Measurements from ENCODE around the gene ZRSR2.

The ZRSR2 gene

GRCh38 chrX:15854080-15854655 is 63.9 kb downstream of the ZRSR2 start:
- FAIRE-seq: no peak

GRCh38 chrX:15854712-15855567 is 64.7 kb downstream of the ZRSR2 start, which contains the start of gene AP1S2:
TSS of gene AP1S2 (minus strand) at chrX:15854813. CDS start at chrX:15852524, 2,289 bp downstream.
- FAIRE-seq: no peak

DNA sequence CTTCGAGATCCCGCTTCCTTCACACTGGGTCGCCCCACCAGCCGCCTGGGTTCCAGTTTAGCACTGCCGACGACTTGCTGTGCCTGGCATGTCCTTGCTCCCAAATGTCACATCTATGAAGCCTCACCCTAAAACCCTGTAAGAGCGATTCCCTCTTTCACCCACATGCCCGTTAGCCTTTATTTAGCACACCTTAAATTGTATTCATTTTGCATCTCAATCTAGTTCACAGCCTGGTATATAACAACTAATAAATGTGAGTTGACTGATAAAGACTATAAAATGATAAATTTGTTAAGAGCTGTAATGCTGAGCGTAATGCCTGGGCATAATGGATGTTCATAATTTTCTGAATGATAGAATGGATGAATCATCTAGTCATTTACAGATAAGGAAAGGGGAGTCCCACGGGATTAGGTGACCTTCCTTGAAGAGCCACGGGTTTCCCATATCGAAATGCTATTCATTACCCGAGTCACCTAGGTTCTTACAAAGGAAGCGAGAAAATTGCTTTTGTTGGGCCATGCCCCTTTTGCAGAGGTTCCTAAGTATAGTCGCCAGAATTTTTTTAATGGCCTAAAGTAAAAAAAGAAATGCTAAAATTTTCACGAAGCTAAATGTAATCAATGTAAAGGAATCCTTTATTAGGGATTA is 65.4 kb downstream of the ZRSR2 start:
- no peak for FAIRE-seq

DNA sequence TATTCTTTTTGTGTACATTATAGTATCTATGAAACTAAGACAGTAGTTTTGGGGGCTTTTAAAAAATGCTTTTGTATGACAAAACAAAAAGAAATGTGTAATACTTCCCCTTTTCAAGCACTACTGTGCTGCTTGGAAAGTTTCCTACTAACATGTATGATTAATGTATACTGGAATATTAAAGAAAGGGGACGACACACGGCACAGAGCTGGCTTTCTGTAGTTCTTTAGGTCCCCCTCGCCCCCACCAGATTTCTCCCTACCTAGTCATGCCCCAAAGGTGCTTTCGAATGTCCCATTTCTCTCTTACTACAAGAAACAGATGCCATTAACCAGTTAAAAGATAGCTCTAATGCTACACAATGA is 65.9 kb downstream of the ZRSR2 start:
- FAIRE-seq: no peak

DNA sequence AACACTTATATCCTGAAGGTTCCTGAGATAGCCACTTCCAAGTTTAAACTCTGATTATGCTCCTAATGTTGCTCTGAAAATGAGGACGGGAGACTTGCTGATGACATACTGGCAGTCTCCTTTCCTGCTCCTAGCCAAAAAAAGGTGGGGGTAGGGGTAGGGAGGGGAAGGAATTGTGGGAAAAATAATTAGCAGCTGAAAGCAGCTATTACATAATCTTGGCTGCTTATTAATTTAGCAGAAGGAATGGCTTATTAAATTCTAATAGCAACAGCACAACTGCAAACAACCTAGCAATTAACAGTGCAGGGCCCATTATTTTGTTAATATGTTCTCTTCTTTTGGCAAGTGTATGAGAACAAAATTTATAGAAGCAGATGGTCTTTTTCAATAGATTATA is 66.4 kb downstream of the ZRSR2 start:
- no peak for FAIRE-seq

DNA sequence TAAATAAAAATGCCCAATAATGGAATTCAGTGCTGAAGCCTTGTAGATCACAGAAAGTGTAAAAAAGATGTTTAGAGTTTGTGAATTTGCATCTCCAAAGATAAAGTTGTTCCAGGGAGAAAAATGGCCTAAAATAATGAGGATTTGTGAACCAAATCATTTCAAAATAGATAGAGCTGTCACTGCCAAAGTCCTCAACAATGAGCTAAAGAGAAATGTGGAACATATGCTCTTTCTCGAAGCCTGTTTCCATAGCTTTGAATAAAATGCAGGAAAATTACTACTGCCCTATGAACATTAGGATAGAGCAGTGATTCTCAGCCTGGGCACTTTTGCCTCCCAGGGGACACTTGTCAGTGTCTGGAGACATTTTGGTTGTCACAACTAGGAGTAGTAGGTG is 67.8 kb downstream of the ZRSR2 start:
- no peak for FAIRE-seq

DNA sequence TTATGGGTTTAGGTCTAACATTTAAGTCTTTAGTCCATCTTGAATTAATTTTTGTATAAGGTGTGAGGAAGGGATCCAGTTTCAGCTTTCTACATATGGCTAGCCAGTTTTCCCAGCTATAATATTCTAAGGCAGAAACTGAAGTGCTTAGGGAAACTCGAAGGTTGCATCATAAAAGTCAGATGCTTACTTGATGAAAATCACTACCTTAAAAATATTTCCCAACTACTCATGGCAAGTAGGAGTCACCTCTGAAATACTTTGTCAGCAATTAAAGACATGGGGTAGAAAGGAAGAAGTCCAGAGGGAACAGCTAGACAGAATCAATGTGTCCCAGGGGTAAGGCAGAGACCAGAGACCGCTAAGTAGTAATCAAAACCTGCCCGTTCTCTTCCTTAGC is 70.6 kb downstream of the ZRSR2 start:
- FAIRE-seq: no peak

- no peak for FAIRE-seq
These were observed 73.7 kb downstream of the ZRSR2 start for GRCh38 chrX:15864023-15864422.

- FAIRE-seq: no peak
These were observed 74.3 kb downstream of the ZRSR2 start for GRCh38 chrX:15864629-15865028.

DNA sequence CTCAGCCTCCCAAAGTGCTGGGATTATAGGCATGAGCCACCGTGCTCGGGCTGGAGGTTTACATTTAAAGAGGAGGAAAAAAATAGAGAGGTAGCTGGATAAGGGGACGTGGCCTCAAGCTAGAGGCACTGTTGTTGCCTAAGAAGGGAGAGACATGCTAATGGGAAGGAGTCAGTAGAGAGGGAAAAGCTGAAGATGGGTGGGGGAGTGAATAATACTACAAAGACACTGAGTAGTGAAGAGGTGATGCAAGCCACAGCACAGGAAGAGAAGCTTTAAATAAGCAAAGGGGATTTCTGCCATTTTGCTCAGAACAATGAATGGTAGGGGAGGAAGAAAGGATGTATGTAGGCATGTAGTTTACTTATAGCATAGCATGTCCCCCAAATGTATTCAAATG is 75.9 kb downstream of the ZRSR2 start:
- FAIRE-seq: no peak

DNA sequence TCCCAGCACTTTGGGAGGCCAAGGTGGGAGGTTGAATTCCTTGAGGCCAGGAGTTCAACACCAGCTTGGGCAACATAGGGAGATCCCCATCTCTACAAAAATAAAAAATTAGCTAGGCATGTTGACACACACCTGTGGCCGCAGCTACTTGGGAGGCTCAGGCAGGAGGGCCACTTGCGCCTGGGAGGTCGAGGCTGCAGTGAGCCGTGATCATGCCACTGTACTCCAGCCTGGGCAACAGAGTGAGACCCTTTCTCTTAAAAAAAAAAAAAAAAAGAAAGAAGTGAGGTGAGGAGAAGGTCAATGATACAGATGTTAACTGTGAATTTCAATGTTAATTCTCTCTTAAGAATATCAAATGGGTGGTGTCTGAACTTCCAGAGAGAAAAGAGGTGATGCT is 79.4 kb downstream of the ZRSR2 start:
- no peak for FAIRE-seq

DNA sequence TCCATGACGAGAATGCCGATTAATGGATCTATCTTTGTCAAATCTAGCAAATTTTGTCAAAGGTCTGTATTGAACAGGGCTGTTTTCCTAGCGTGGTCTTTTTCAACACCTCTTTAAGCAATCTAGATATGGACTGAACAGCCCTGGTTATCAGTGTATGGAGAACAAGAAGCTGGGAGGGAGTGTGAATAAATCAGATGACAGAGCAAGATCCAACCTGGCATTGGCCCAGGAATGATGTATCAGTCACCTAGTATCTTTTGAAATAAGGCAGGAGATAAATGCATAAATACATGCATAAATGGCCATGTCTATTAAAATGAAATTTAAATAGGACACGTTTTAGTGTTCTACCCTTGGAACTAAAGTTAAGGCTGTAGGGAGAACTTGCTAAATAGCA is 80.0 kb downstream of the ZRSR2 start:
- FAIRE-seq: no peak

All from TTC549 (cell line).